Effector CD8-positive, alpha-beta T cell (primary cell): Measurements from ENCODE around the gene SLC26A6.

Experiments
- DNase-seq: peaks from one replicate; lab custom pipeline; 2025; lab: John Stamatoyannopoulos, UW

The SLC26A6 gene

DNA sequence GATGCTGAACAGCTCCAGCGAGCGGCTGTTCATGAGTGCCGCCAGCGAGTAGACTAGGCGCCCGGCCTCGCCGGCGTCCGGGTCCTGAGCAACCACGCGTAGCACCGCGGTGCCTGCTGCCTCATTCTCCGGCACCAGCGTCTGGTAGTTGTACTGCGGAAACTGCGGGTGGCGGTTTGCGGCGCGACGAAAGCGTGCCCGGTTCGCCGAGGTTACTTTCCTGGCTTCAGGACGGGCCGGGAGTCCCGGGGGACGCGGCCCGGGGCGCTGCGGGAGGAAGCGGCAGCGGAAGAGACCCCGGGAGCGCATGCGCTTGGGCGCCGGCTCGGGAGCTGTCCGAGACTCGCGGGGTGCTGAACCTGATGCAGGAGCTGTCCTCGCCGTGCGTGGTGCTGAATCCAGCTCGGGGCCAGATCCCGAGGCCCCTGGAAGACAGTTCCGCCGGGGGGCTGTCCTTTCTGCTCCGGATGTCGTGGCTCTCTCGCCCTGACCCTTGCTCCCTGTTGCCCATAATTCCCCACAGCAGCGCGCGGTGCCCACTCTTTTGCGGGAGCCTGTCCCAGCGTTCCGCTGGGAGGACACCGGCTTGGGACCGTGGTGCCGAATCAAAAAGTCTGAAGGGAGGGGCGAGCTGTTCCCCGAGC is 26.4 kb upstream of the SLC26A6 start:
- peak; percentile 61 for DNase-seq

DNA sequence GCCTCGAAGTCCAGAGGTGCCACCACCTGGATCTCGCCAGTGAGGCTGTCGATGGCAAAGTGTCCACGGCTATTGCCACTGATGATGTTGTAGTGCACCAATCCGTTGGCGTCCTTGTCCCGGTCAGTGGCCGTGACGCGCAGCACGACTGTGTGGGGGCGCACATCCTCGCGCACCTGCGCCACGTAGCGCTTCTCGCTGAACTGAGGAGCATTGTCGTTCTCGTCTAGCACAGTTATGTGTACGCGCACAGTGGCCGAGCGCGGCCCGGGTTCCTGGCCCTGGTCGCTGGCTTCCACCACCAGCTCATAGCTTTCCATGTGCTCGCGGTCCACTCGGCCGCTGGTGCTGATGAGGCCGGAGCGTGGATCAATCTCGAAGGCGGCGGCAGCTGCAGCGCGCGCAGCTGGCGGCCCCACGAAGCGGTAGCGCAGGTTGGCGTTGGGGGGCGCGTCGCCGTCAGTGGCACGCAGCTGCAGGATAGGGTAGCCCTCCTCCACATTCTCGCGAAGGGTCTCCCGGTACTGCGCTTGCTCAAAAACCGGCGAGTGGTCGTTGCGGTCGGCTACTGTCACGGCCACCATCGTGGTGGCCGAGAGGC is 25.6 kb upstream of the SLC26A6 start:
- DNase-seq = no peak

DNA sequence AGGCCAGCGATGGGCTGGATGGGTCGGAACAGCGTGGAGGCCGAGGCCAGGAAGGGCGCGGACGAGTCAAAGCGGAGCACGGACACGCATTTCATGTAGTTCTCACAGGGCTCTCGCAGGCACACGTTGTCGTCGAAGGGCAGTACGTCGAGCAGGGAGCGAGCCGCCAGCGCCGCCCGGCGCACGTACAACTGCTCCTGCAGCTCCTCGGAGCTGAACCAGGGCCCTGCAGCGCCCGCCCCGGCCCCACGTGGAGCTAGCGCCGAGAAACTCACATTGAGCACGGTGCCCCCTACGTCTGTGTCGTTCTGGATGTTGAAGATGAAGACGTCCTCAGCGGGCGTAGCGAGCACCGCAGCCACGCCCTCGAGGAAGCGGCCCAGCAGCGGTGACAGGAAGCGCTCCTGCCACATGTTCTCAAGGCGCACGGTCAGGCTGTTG is 21.6 kb upstream of the SLC26A6 start:
- DNase-seq = no peak

DNA sequence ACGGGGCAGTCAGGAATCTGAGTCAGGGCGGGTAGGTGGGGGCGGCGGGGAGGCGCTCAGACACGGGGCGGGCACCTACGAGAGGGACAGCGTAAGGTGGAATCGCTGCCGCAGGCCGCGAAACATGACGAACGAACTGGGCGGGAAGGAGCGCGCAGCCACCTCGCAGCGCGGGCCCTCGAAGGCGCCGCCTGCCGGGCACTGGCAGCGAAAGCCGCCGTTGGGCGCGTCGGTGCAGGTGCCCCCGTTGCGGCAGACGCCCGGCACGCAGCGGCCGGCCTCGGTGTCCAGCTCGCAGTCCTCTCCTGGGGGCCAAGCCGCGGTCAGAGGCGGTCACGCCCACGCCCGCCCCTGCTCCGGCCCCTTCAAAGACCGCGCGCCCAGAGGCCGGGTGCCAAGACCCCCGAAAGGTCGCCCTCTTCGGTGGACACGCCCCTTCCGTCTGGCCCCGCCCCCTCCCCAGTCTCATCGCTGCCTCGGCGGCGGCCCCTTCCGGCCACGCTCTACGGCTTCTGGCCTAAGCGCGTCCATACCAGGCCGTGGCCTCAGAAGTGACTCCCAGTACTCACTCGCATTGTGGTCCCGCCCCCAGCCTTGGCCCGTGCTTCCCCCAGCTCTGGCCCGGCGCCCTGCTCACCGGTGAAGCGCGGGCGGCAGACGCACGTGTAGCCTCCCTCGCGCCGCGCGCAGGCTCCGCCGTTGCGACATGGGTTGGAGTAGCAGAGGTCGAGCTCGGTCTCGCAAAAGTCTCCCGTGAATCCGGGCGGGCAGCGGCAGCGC is 21.0 kb upstream of the SLC26A6 start:
- peak; percentile 73 for DNase-seq

DNA sequence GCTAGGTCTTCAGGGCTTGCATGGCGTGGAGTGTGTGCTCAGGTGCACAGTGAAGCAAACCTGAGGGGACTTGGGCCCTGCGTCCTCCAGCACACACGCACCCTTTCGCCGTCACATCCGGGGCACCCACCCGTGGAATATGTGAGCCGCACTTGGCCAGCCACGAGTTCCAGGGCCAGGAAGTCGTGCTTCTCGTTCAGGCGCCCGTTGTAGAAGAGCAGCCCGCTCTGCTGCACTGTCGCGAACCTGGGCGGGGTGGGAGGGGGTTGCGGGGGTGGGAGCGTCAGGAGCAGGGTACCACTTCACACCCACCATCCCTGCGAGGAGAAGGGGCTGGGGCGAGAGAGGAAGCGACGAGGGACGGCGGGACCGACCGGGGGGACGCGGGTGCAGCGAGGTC is 20.3 kb upstream of the SLC26A6 start:
- DNase-seq = peak; percentile 45

DNA sequence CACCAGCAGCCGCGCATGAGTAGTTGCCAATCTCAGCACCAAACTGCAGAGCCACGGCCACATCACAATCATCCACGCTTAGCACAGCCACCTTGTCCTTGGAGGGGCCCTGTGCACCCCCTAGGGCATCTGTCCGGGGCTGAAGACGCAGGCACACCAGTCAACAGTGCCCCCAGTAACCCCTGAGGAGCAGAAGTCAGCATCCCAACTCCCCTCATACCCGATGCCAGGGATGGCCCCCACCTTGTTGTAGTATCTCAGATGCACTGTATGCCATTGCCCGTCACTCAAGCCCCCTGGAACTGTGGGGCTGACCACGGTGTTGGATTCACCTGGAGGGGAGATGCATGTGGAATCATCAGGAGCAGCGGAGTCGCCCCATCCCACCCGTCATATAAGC is 19.8 kb upstream of the SLC26A6 start:
- DNase-seq = no peak

DNA sequence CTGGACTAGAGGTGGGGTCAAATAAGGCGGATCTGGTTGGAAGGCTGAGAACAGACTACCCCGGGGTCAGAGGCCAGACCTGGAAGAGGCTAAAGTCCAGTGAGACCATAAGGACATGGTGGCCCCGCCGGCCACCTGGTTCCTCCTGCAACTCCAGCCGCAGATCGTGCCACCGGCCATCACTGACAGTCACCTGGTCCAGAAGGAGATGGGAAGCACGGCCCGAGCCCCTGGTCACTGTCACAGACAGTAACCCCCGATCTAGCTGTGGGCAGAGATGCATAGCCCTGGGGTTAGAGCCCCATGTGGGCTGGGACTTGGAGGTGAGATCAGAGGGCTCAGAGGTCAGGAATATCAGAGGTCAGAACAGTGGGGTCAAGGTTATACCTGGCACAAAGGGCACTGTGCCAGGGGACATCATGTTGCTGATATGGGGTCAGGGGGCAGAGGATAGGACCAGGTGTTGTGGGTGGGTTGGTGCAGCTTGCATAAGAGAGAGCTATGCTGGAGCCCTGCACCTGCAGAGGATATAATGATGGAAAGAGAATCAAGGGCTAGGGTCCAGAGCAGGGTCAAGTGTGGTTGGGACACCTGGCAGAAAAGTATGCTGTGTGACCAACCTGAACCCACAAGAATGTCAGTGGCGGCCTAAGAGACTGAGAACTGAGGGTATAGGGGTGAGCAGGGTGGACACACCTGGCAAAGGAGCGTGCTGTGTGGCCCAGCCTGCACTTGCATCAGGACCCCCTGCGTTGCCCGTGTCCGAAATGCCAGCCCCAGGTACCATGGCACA is 17.9 kb upstream of the SLC26A6 start:
- no peak for DNase-seq

DNA sequence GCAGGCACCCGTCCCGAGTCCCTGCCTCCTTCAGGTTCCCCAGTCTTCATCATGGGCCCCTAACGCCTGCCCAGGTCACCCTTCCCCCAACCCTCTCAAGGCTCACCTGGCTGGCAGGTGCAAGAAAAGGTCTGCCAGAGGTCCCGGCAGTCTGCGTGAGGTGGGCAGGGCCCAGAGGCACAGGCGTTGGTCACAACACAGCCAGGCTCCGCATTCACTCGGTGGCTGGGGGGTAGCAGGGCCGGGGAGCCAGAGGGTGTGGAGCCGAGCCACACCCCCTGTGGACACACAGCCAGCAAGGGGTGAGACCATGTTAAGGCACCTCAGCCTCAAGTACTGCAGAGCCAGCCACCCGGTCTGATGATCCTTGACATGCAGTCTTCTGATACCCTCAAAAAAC is 16.5 kb upstream of the SLC26A6 start:
- DNase-seq = no peak

DNA sequence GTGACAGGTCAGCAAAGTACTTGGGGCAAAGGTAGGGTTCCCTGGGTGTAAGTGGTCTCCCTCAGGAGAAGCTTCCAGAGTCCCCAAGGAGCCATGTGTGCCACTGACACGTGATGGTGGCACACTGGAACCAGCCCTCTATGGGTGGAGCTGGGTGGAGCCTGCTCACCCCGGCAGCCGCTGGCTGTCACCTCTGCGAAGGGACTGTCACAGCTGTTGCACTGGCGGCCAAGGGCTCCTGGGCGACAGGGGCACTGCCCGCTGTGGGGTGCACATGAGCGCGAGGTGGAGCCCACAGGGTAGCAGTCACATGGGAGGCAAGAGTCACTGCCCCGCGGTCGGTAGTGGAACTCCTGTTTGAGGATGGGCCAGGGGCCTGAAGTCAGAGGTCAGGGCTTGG is 15.5 kb upstream of the SLC26A6 start:
- no peak for DNase-seq

DNA sequence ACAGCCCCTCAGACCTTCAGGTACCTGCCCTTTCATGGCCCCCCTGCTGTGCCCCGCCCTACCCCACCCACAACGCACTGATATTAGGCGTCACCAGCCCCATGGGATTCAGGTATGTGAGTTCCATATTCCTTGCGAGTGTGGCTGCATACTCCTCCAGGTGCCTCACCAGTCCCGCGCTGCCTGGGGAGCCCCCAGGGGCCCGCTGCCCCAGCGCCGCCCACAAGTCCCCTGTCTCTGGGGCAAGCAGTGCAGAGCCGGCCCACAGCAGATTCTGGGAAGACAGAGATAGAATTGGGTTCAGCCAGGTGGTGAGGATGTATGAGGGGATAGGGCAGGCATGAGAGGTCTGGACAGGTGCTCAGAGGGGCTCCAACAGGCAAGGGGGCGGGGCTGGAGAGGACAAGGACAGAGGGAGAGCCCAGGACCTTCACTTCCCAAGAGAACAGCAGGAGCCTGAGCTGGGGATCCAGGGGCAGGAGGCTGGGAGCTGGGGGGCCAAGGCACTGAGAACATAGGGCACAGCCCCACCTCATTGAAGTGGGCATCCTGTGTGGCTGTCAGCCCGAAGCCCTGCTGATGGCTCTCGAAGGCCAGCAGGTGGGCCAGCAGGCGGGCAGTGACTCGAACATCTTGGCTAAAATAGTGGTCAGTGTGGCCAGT is 13.1 kb upstream of the SLC26A6 start:
- no peak for DNase-seq

DNA sequence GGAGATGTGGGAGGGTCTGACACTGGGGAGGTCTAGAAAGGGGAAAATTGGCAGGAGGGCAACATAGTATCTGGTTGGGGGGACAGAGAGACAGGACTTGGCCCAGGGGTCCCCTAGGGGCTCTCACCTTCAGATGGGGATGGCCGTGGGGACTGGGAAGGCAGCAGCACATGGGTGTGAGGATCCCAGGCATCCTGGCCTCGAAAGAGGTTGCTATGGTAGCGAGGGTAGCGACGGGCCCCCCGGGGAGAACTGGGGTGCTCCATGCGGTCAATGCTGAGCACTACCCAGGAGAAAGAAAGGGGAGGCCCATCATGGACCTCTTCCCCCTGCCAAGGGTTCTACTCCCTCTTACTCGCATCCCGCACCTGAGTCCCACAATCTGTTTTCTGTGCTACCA is 12.5 kb upstream of the SLC26A6 start:
- DNase-seq = no peak

DNA sequence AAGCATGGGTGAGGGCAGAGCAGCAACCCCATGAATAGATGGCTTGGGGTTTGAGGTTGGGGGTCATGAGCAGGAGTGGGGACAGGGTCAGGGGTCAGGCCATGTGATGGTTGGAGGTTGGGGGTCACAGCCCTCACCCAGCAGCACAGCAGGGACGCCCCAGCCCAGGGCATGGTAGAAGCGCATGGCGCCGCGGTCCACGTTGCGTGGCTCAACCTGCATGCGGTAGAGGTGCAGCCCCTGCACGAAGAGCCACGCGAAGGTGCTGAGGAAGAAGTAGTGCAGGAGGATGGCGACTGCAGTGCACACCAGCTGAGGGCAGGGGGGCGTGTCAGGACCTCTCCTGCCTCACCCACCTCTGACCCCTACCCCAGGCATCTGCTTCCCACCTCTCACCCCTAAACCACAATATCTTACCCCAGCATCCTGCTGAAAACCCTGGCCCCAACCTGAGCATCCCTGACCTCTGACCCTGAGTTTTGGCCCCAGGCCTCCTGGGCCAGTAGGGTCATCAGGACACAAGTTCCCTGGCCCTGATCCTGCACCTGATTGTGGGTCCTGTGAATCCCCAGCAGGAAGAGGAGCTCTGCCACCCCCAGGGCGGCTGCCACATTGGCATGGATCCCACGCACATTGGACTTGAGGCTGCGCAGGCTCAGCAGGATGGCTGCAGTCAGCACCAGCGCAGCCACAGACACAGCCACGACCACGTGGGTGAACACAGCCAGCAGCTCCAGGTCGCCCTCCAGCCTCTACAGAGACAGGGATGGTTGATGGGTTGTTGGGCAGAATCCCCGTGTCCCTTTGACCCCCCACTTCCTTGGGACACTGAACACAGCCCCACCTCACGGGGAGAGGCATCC is 9.9 kb upstream of the SLC26A6 start:
- no peak for DNase-seq

DNA sequence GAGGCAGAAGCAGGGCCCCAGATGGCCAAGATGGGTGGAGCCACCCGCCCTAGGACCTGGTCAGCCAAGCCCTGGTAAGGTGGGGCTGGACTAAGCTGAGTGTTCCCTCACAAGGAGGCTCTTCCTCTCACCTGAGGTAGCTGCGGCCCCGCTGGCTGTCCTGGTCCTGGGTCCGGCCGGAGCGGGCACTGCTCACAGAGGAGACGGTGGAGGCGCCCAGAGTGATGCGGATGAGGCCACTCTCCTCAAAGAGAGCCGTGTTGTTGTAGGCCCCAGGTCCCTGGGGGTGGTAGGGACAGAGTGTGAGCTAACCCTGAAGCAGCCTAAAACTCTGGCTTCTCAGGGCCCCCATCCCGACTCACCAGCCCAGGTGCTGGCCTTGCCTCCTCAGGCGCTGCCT is 7.3 kb upstream of the SLC26A6 start:
- DNase-seq = no peak

DNA sequence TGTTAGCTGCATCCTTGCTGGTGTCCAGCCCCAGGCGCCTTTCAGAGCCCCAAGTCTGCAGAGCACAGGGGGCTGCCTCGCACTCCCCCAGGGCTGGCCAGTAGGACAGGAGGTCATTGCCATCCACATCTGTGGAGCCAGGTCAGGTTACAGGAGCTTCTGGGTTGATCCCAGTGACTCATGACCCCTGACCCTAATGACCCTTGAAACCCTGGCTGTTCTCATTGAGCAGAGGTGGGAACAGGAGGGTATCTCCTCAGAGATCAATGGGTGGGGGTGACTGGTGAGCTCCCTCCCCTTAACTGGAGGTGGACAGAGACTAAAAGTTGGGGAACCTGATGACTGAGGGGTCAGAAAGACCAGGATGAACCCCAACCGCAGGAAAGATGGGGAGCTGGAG is 6.1 kb upstream of the SLC26A6 start:
- no peak for DNase-seq

DNA sequence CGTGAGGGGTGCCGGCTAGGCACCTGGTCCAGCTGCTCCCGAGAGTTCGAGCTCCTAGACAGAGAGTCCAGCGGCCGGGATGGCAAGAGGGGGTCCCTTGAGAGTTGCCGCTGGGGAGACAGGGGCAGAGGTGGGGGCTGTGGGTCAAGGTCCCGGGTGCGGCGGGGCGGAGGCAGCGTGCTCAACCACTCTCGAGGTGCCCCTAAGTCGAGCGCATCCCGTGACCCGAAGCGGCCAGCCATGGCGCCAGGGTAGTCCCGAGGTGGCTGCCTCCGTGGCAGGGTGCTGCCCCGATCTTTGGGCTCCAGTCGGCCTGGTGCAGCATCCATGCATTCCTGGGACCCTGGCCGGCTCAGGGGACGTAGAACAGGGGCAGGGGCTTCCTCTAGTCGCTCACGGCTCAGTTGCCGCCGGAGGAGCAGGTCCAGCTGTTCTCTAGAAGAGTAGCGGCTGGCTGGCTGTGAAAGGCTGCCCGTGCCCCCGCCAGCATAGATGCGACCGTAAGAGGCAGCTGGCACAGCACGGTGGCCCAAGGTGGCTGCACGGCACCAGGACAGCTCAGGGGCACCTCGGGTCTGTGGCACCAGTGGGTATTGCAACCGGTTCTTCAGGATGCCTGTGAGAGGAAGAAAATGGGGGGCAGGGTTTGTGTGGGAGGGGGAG is 4.8 kb upstream of the SLC26A6 start:
- DNase-seq = no peak

DNA sequence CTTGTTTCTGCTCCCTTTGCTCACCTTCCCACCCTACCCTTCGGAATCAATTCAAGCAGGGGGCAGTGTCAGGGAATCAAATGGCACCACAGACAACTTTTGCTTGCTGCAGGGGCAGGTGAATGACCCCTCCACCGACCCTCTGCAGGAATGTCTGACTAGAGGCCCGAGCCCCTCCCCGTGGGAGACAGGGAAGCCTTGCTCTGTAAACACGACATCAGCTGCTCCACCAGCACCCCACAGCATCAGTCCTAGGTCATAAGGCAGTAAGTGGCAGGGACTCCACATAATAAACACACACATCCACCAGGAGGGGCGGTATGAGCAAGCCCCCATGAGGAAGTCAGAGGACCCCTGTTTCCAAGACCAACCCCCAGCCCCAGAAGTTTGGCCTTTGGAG is 2.0 kb upstream of the SLC26A6 start:
- no peak for DNase-seq

DNA sequence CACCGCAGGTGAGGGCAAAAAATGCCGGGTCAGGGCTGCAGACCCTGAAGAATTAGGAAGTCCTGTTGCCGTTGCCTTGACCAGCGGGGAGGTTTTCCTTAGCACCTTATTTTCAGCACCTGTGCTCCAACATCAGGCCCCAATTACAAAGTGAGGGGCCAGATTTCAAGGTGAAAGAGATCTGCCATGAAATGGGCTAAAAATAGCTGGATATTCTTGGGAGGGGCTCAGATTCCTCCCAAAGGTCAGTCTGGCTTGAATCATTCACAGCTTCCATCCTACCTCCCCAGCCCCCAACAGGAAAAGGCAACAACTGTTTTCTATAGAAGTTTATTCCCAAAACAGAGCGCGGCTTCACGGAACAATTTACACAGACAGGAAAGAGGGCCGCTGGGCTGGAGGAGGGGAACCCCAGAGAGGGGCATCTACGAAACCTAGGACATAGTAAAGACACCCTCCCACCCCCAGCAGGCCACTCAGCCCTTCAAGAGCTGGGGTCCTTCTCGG is 941 bp upstream of the SLC26A6 start:
- DNase-seq = no peak

DNA sequence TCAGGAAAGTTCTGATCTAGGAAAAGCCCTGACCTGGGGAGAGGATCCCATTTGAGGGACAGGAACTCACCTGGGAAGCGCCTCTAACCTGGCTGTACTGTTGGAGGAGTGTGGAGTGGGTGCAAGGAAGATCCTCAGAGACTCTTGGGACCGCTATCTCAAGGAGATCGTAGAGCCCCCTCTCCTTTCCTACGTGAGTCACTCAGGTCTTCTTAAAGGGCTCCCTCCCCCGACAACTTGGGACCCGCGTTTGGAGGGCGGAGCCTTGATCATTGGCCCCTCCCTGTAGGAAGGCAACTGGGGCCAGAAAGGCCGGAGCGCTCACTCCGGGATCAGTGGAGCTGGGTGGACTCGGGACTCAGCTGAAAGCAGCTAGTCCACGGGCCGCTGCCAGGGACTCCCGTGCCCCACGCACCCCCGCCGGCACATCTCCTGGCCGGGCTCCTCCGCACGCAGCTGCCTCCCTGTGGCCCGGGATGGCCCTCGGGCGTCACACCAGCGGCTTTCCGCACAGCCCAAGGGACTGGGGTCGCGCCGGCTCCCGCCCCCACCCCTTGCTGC is 520 bp downstream of the SLC26A6 start:
- peak; percentile 36 for DNase-seq

DNA sequence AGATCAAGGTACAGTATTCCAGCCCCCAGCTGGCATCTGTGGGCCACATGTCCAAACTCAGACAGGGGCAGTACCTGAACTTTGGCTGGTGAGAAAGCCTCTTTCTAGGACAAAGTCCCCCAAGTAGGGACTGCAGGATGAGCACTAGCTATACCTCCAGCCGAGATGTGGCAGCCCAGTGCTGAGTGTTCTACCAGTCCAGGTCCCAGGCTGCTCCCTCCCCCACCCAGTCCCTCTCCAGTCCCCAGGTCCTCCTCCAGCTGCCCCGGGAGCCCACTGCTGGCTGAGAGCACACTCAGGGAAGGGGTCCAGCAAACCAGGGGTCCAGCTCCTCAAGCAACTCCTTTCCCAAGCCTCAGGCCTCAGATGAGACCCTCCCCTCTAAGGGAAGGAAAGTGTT is 1.5 kb downstream of the SLC26A6 start:
- DNase-seq = no peak

DNA sequence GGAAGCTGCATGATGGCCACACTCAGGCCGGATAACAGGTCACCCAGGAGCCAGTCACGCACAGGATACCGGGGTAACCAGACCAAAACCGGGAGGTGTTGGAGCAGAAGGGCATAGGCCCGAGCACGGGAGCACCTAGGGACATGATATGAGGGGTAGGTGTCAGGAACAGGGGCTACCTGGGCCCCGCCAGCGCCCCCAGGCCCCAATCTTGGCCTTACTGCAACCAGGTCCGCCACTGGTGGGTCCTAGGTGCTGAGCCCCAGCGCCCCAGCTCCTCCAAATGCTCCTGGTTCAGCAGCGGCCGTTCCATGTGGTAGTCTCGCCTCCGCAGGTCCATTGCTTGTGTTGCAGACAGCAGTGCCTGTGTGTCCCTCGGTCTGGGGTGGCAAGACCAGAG is 2.0 kb downstream of the SLC26A6 start:
- no peak for DNase-seq
